Thymus (tissue), 11 donors: ENCODE data around the gene LARP1. TPM values are rescaled to one million over a fixed set of nuclear protein-coding genes. Genes with fewer than 3 reads are reported as not detected.
"Not testable (repeated sequence)": the region's sequence is repeated elsewhere in the genome, so short reads cannot be mapped to it uniquely, and the experiment has no call there.

ENCODE experiments used
- DNase-seq, 9 donors: peaks; one replicate each; pipeline ENCODE4 v3.0.0-alpha.2; 2013; ENCODE audit warnings: low spot score in 9 of 9, low read depth in 6 of 9, missing footprints in 1 of 9
- H3K27ac ChIP-seq, 2 donors: one replicate each; pipeline ENCODE4 v1.5.1; 2013; ENCODE audit warnings: control low read depth in 1 of 2, low read depth in 1 of 2, low read length in 1 of 2, mild to moderate bottlenecking in 1 of 2, moderate library complexity in 1 of 2
- H3K27me3 ChIP-seq, 2 donors: one replicate each; pipeline ENCODE4 v1.5.1; 2013; ENCODE audit warnings: low read length in 1 of 2; ENCODE audit not compliant: control insufficient read depth in 2 of 2, insufficient read depth in 1 of 2
- H3K36me3 ChIP-seq, 2 donors: one replicate each; pipeline ENCODE4 v1.5.1; 2013; ENCODE audit warnings: low read length in 1 of 2, mild to moderate bottlenecking in 1 of 2, moderate library complexity in 1 of 2; ENCODE audit not compliant: control insufficient read depth in 2 of 2, insufficient read depth in 2 of 2
- H3K4me1 ChIP-seq, 2 donors: one replicate each; pipeline ENCODE4 v1.5.1; 2013; ENCODE audit warnings: low read length in 2 of 2; ENCODE audit not compliant: control insufficient read depth in 2 of 2, insufficient read depth in 2 of 2
- H3K4me3 ChIP-seq, 2 donors: one replicate each; pipeline ENCODE4 v1.5.1; 2013; ENCODE audit warnings: low read length in 2 of 2, control low read depth in 1 of 2, mild to moderate bottlenecking in 1 of 2
- H3K9me3 ChIP-seq, 2 donors: one replicate each; pipeline ENCODE4 v1.5.1; 2013; ENCODE audit warnings: low read length in 1 of 2, mild to moderate bottlenecking in 1 of 2; ENCODE audit not compliant: control insufficient read depth in 2 of 2, insufficient read depth in 1 of 2
- WGBS: extraction: QIAGEN DNeasy Blood & Tissue Kit; methylation state at CpG from one replicate; pipeline ENCODE4 v1.1.7; 2013; 5-methylcytosine and 5-hydroxymethylcytosine counted together
- polyA plus RNA-seq: library from polyadenylated mRNA; stranded (reverse); fragments of 200-250 nt; gene quantifications from one replicate; pipeline ENCODE4 v1.2.3, GENCODE V29; 2013
- total RNA-seq: library from RNA; stranded (reverse); fragments of 120-200 nt; gene quantifications from one replicate; pipeline ENCODE4 v1.2.4, GENCODE V29; 2013
- donor health status: healthy.

The LARP1 gene
- total and polyA plus RNA-seq, 2 donors: 25.7 to 28.5 TPM

GRCh38 chr5:154831451-154831850 lies 76.3 kb downstream of the LARP1 start:
- Histone ChIP-seq H3K36me3 (peaks cover 0 to 12% of the 10 kb centered on the region in 2 donors), H3K27ac (no peak overlapping the region), H3K9me3 (no peaks in the 10 kb centered on the region), H3K4me3 (no peak overlapping the region), H3K4me1 (peaks cover 0 to 12% of the 10 kb centered on the region in 2 donors), H3K27me3 (no peaks in the 10 kb centered on the region)
- no peak for DNase-seq
- WGBS: 97% methylated on average over 7 of the region's 7 CpGs

DNA sequence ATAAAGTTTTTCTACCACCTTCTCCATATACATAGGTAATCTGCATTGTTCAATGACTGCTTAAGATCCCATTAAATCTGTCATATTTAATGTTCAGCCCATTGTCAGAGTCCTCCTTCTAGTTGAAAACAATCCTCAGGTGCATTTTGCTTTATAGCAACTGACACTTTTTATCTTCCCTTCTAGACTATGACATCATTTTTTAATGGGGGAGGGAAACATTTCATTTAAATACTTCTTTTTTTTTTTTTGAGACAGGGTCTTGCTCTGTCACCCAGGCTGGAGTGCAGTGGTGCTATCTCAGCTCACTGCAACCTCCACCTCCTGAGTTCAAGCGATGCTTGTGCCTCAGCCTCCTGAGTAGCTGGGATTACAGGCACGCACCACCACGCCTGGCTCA lies 77.6 kb downstream of the LARP1 start:
- WGBS: 99% methylated on average over 3 of the region's 3 CpGs
- H3K36me3 ChIP-seq: peaks cover 0 to 12% of the 10 kb centered on the region in 2 donors

DNA sequence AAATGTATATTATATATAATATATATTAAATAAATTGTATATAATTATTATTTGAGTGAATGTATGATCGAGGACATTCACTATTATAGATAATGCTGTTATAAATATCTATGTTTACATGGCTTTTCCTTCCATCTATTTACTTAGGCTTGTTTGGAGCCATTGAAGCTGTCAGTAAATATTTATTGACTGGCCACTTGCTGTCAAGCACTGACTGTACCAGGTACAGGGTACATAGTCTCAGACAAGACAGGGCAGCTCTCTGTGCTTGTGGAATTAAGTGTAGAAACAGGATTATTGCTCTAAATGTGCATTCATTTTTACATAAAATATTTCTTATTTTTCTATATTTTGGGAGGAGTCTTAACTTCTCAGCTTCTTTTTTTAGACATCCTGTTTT lies 78.9 kb downstream of the LARP1 start:
- 95% methylated on average over 1 of the region's 1 CpG for WGBS
- Histone ChIP-seq H3K9me3 (no peaks in the 10 kb centered on the region), H3K4me1 (peaks cover 0 to 12% of the 10 kb centered on the region in 2 donors), H3K27me3 (no peaks in the 10 kb centered on the region), H3K4me3 (no peak overlapping the region), H3K27ac (no peak overlapping the region), H3K36me3 (peaks cover 0 to 8% of the 10 kb centered on the region in 2 donors)
- DNase-seq: no peak

More for the DNA sequence above, 77.6 kb downstream of the LARP1 start:
- H3K27me3 ChIP-seq, DNase-seq, H3K4me3 ChIP-seq, H3K9me3 ChIP-seq, H3K27ac ChIP-seq: not testable (repeated sequence)
- H3K4me1 ChIP-seq: peaks cover 0 to 12% of the 10 kb centered on the region in 2 donors

DNA sequence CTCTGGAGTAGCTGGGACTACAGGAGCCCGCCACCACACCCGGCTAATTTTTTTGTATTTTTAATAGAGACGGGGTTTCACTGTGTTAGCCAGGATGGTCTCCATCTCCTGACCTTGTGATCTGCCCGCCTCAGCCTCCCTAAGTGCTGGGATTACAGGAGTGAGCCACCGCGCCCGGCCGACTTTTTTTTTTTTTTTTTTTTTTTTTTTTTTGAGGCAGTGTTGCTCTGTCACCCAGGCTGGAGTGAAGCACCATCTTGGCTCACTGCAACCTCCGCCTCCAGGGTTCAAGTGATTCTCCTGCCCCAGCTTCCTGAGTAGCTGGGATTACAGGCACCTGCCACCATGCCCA lies 80.5 kb downstream of the LARP1 start:
- not testable (repeated sequence) for H3K27ac ChIP-seq, H3K9me3 ChIP-seq
- WGBS: 98% methylated on average over 9 of the region's 9 CpGs

DNA sequence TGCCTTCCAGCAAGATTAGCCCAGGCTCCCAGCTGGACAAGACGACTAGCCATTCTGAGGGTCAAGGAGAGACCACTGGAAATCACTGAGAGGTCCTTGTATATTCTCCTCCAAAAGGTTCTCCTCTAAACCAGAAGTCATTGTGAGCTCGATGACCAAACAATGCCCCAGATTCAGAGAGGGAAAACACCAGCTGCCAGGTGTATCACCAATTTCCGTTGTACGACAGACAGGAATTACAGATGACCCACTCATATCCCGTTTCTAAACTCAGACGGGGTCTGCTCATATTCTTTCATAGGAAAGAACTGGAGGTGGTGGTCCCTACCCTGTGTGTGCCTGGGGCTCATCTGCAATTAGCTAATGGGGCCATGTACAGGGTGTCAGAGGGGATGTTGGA lies 81.0 kb downstream of the LARP1 start:
- no peaks in the 10 kb centered on the region for H3K27me3 ChIP-seq
- no peaks in the 10 kb centered on the region for H3K36me3 ChIP-seq
- H3K4me1 ChIP-seq: no peaks in the 10 kb centered on the region
- no peaks in the 10 kb centered on the region for H3K9me3 ChIP-seq
- WGBS: 96% methylated on average over 6 of the region's 6 CpGs
- H3K4me3 ChIP-seq: no peak overlapping the region
- DNase-seq: no peak
- H3K27ac ChIP-seq: no peak overlapping the region

More for the DNA sequence above, 80.5 kb downstream of the LARP1 start:
- not testable (repeated sequence) for H3K27me3 ChIP-seq, H3K4me3 ChIP-seq, H3K36me3 ChIP-seq, DNase-seq, H3K4me1 ChIP-seq

- Histone ChIP-seq H3K27ac (no peak overlapping the region), H3K4me1 (no peaks in the 10 kb centered on the region), H3K4me3 (no peak overlapping the region), H3K27me3 (no peaks in the 10 kb centered on the region), H3K9me3 (no peaks in the 10 kb centered on the region), H3K36me3 (no peaks in the 10 kb centered on the region)
- WGBS: 98% methylated on average over 6 of the region's 6 CpGs
- DNase-seq: no peak
These were observed 82.1 kb downstream of the LARP1 start for GRCh38 chr5:154837009-154837901.

- Histone ChIP-seq H3K9me3 (no peaks in the 10 kb centered on the region), H3K27ac (no peak overlapping the region), H3K27me3 (no peaks in the 10 kb centered on the region), H3K36me3 (no peaks in the 10 kb centered on the region), H3K4me1 (no peaks in the 10 kb centered on the region), H3K4me3 (no peak overlapping the region)
- no peak for DNase-seq
- WGBS: 86% methylated on average over 6 of the region's 6 CpGs
These were observed 85.5 kb downstream of the LARP1 start for GRCh38 chr5:154840435-154841272.

DNA sequence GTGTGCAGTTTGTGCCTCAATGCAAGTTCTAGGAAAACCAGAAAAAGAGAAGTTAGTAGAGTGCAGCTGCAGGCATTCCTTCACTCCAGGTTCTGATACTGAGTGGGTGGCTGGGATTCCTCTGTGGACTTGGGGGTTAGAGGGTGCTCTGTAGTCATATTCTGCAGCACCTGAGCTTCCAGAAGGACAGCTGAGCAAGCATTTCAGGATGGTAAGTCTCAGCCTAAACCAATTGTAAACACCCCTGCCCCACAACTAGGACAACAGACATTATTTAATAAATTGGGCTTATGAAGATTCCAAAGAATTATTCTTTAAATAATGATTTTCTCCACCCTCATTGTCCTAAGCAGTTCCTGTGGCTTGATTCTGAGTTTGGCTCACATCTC lies 86.1 kb downstream of the LARP1 start:
- H3K4me3 ChIP-seq: no peak overlapping the region
- H3K36me3 ChIP-seq: no peaks in the 10 kb centered on the region
- no peak overlapping the region for H3K27ac ChIP-seq
- H3K4me1 ChIP-seq: no peaks in the 10 kb centered on the region
- H3K9me3 ChIP-seq: no peaks in the 10 kb centered on the region
- no peak for DNase-seq
- no peaks in the 10 kb centered on the region for H3K27me3 ChIP-seq
